ENCODE data around the gene MGMT. TPM values are rescaled to one million over a fixed set of nuclear protein-coding genes. Genes with fewer than 3 reads are reported as not detected.

The MGMT gene
- total and polyA plus RNA-seq, 2 experiments from 2014 or later: 19.3 to 21.9 TPM

- H3K9me2 ChIP-seq (ENCODE audit: insufficient read depth): no peaks in the 10 kb centered on the region
- no peaks in the 10 kb centered on the region for H3F3A ChIP-seq (replicated peaks; ENCODE audit: low read depth)
- no peak overlapping the region for H3K27ac ChIP-seq (ENCODE audit: low read depth)
- Mint-ChIP-seq H3K27ac (no peak overlapping the region), H3K27me3 (ENCODE audit: insufficient read depth, low read depth, poor library complexity) (peaks cover 1% of the 10 kb centered on the region), H3K4me3 (no peak overlapping the region), H3K36me3 (ENCODE audit: low read depth) (peaks cover 25% of the 10 kb centered on the region), H3K9me3 (peaks cover 21% of the 10 kb centered on the region), H3K4me1 (peaks cover 11% of the 10 kb centered on the region; the same call in 2 of the 3 replicates)
- H3K4me3 ChIP-seq: no peak overlapping the region
- H4K20me1 ChIP-seq (replicated peaks; ENCODE audit: insufficient read depth): no peaks in the 10 kb centered on the region; the same call in 1 of the 2 replicates
- H2AFZ ChIP-seq: no peak overlapping the region
- peaks cover 8% of the 10 kb centered on the region for H3K4me1 ChIP-seq (ENCODE audit: insufficient read depth)
- no peaks in the 10 kb centered on the region for H3K27me3 ChIP-seq (ENCODE audit: insufficient read depth)
- TF ChIP-seq REST (IDR thresholded peaks at IDR 0.05; ENCODE audit: unreplicated experiment) (no peak), EZH2phosphoT487 (IDR thresholded peaks at IDR 0.05; ENCODE audit: unreplicated experiment) (no peak), ZNF462 (CRISPR knock-in tag; IDR thresholded peaks at IDR 0.05) (no peak), ZNF114 (CRISPR knock-in tag; IDR thresholded peaks at IDR 0.05) (no peak), POLR2AphosphoS5 (IDR thresholded peaks at IDR 0.05; ENCODE audit: low read depth) (no peak), CTCF (conservative IDR thresholded peaks at IDR 0.05; ENCODE audit: low read depth in 2 of 2) (no peak), NANOG (IDR thresholded peaks at IDR 0.05; ENCODE audit: borderline replicate concordance) (no peak), CREB1 (CRISPR knock-in tag; IDR thresholded peaks at IDR 0.05; ENCODE audit: low read depth) (no peak), ZNF331 (CRISPR knock-in tag; IDR thresholded peaks at IDR 0.05; ENCODE audit: low read depth) (no peak), JUNB (IDR thresholded peaks at IDR 0.05; ENCODE audit: unreplicated experiment) (no peak), STAT1 (IDR thresholded peaks at IDR 0.05; ENCODE audit: unreplicated experiment) (no peak), ETS1 (IDR thresholded peaks at IDR 0.05) (no peak), EZH2 (IDR thresholded peaks at IDR 0.05; ENCODE audit: low read depth, unreplicated experiment) (no peak)
- no peaks in the 10 kb centered on the region for H3K79me2 ChIP-seq (replicated peaks; ENCODE audit: insufficient read depth)
- H3K36me3 ChIP-seq (ENCODE audit: insufficient read depth): no peaks in the 10 kb centered on the region
- DNase-seq (ENCODE audit: low spot score) (no peak), ATAC-seq (no peak)
- no peak overlapping the region for H3K4me2 ChIP-seq
Observed at GRCh38 chr10:129727495-129727894, 260.5 kb downstream of the MGMT start.
